ENCODE measurements around the gene PTDSS2.

DNA sequence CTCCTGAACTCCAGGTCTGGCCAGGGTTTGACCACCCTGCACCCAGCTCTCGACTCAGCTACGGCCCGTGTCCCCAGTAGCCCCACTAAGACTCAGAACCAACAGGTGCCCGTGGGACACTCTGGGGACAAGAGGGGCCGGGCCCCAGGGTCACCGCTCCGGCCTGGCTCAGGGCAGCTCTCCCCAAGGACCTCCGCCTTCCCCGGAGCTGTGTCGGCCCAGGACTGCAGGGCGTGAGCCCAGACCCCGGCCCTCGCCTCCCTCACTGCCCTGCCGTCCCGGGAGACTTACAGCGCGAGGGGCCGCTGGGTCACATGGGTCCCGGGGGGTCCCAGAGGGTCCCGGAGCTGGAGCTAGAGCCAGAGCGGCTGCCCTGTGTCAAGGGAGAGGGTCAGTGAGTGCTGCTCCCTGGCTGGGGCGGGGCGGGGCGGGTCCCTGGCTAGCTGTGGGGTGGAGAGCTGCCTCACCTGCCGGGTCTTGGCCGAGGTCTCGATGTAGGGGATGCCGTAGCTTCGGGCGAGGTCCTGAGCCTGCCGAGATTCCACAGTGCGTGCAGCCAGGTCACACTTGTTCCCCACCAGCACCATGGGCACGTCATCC lies 83.0 kb downstream of the PTDSS2 start:
- TF ChIP-seq CTCF (IDR thresholded peaks at IDR 0.05 in 2 of 3, conservative IDR thresholded peaks at IDR 0.05 in 1 of 3; ENCODE audit: insufficient read depth in 2 of 3, low read depth in 1 of 3, low read length in 3 of 3) (no peak), GATAD2B (IDR thresholded peaks at IDR 0.05; ENCODE audit: borderline replicate concordance) (no peak), ERF (CRISPR knock-in tag; IDR thresholded peaks at IDR 0.05) (no peak)
